GM12878 (cell line): ENCODE data around the gene PSMD1. TPM values are rescaled to one million over a fixed set of nuclear protein-coding genes. Genes with fewer than 3 reads are reported as not detected.
A peak's percentile ranks its signal among the peaks of the same experiment; 100 is the strongest.

Experiments used
- CREB1 ChIP-seq: IDR thresholded peaks from 2 replicates; pipeline ENCODE4 v1.6.1; 2012; ENCODE audit warnings: low read depth, mild to moderate bottlenecking, inconsistent platforms
- DPF2 ChIP-seq: fragments of 450-650 bp; IDR thresholded peaks from 2 replicates; pipeline ENCODE4 v1.6.1; 2017; ENCODE audit warnings: mild to moderate bottlenecking
- E4F1 ChIP-seq: fragments of 450-650 bp; IDR thresholded peaks from 2 replicates; pipeline ENCODE4 v1.6.1; 2018; ENCODE audit warnings: borderline replicate concordance, mild to moderate bottlenecking; ENCODE audit not compliant: partially characterized antibody
- HDAC6 ChIP-seq: fragments of 200-600 bp; sonication (generic); IDR thresholded peaks from one replicate; pipeline ENCODE4 v1.8.0; 2017; ENCODE audit warnings: antibody characterized with exemption; ENCODE audit not compliant: unreplicated experiment
- KLF5 ChIP-seq: fragments of 450-650 bp; IDR thresholded peaks from 2 replicates; pipeline ENCODE4 v1.6.1; 2014; ENCODE audit warnings: mild to moderate bottlenecking; ENCODE audit not compliant: partially characterized antibody
- LARP7 ChIP-seq: fragments of 450-650 bp; IDR thresholded peaks from 2 replicates; pipeline ENCODE4 v1.6.1; 2017; ENCODE audit warnings: mild to moderate bottlenecking
- MLLT1 ChIP-seq: fragments of 450-650 bp; IDR thresholded peaks from 2 replicates; pipeline ENCODE4 v1.6.1; 2016; ENCODE audit warnings: mild to moderate bottlenecking
- MYB ChIP-seq: fragments of 150-350 bp; IDR thresholded peaks from 2 replicates; pipeline ENCODE4 v1.6.1; 2014; ENCODE audit warnings: mild to moderate bottlenecking, low read depth, low read length, borderline replicate concordance
- NFIC ChIP-seq: IDR thresholded peaks from 2 replicates; pipeline ENCODE4 v1.6.1; 2012; ENCODE audit warnings: low read depth, mild to moderate bottlenecking, inconsistent platforms, low read length, moderate library complexity
- PKNOX1 ChIP-seq: fragments of 450-650 bp; IDR thresholded peaks from 2 replicates; pipeline ENCODE4 v1.6.1; 2016; ENCODE audit warnings: mild to moderate bottlenecking
- RB1 ChIP-seq: fragments of 450-650 bp; formaldehyde crosslinking; IDR thresholded peaks from 2 replicates; pipeline ENCODE4 v1.6.1; 2017; ENCODE audit warnings: mild to moderate bottlenecking, borderline replicate concordance
- RFX5 ChIP-seq: IDR thresholded peaks from 2 replicates; pipeline ENCODE4 v1.6.1; 2011; ENCODE audit warnings: low read depth, low read length, improper control_type of control experiment
- SIN3A ChIP-seq: IDR thresholded peaks from 2 replicates; pipeline ENCODE4 v1.6.1; 2012; ENCODE audit warnings: low read depth, low read length, improper control_type of control experiment
- SP1 ChIP-seq: IDR thresholded peaks from one replicate; pipeline ENCODE4 v1.6.1; 2011; ENCODE audit warnings: low read depth, low read length
- SRF ChIP-seq, 2 experiments: IDR thresholded peaks; 2 replicates each; pipeline ENCODE4 v1.6.1; 2011; ENCODE audit warnings: low read depth in 2 of 2, low read length in 2 of 2, mild to moderate bottlenecking in 1 of 2, moderate library complexity in 1 of 2
- USF2 ChIP-seq: IDR thresholded peaks from 2 replicates; pipeline ENCODE4 v1.6.1; 2011; ENCODE audit warnings: low read depth, low read length, improper control_type of control experiment, borderline replicate concordance
- ZNF207 ChIP-seq: fragments of 450-650 bp; IDR thresholded peaks from 2 replicates; pipeline ENCODE4 v1.6.1; 2014; ENCODE audit warnings: antibody characterized with exemption, mild to moderate bottlenecking, borderline replicate concordance
- ZNF217 ChIP-seq: fragments of 450-650 bp; IDR thresholded peaks from 2 replicates; pipeline ENCODE4 v1.6.1; 2017; ENCODE audit warnings: antibody characterized with exemption, mild to moderate bottlenecking
- ZNF687 ChIP-seq: fragments of 450-650 bp; IDR thresholded peaks from 2 replicates; pipeline ENCODE4 v1.6.1; 2017; ENCODE audit warnings: mild to moderate bottlenecking, moderate library complexity
- polyA plus RNA-seq, 11 experiments: library from polyadenylated mRNA; depleted of rRNA in 4 of 11; unstranded in 6 of 11; stranded (reverse) in 5 of 11; fragments of >200 nt; fragmentation: Nextera tagmentation in 4 of 11; fragmentation: Illumina TruSeq in 1 of 11; extraction: Ambion mirVana in 4 of 11; extraction: Trizol in 1 of 11; gene quantifications; 1 replicate in 1 of 11; 2 replicates in 10 of 11; pipeline versions ENCODE4 v1.2.1 to v1.2.3, GENCODE V29; 2011 to 2016; ENCODE audit warnings: inconsistent platforms in 2 of 11, missing spikeins in 2 of 11, low read depth in 1 of 11
- total RNA-seq, 4 experiments: library from RNA; depleted of rRNA in 3 of 4; stranded (reverse); fragments of >200 nt in 3 of 4; fragmentation: Illumina TruSeq in 1 of 4; extraction: Trizol in 1 of 4; gene quantifications; 2 replicates each; pipeline versions ENCODE4 v1.2.1 to v1.2.3, GENCODE V29; 2013 to 2021

The PSMD1 gene
- total and polyA plus RNA-seq, 10 of the 15 experiments (the other 5 are each of a cell fraction or from before 2014, with no cell fraction given), result 87.4 to 220 (median 139) TPM

GRCh38 chr2:231056453-231057416 lies at the start of gene PSMD1 (continued):
- no peak for TF ChIP-seq ZNF687
- no peak for TF ChIP-seq SIN3A
- TF ChIP-seq SP1, result peak; percentile 82
- no peak for TF ChIP-seq RFX5
- no peak for TF ChIP-seq KLF5
- TF ChIP-seq RB1, result peak; percentile 93; the same call in 1 of the 2 replicates
- TF ChIP-seq E4F1, result peak; percentile 68
- TF ChIP-seq PKNOX1, result no peak
- TF ChIP-seq NFIC, result no peak
- TF ChIP-seq ZNF207, result peak; percentile 95; the same call in 1 of the 2 replicates
- 0 out of 2 replicates have a peak, but pooled peaks have one; percentile 33 for TF ChIP-seq DPF2
- TF ChIP-seq MLLT1, result peak; percentile 70
- 0 out of 4 replicates have a peak, but pooled peaks of 1 of the 2 experiments have one; percentile 0 for TF ChIP-seq SRF (IDR thresholded peaks at IDR 0.05; ENCODE audit: low read depth in 2 of 2, low read length in 2 of 2)
- peak; percentile 55; the same call in 1 of the 2 replicates for TF ChIP-seq CREB1
- TF ChIP-seq ZNF217, result no peak
- no peak for TF ChIP-seq HDAC6
- TF ChIP-seq MYB, result peak; percentile 97
- TF ChIP-seq LARP7, result peak; percentile 68; the same call in 1 of the 2 replicates
- no peak for TF ChIP-seq USF2
